ENCODE results near the gene STK38L.

STK38L gene

DNA sequence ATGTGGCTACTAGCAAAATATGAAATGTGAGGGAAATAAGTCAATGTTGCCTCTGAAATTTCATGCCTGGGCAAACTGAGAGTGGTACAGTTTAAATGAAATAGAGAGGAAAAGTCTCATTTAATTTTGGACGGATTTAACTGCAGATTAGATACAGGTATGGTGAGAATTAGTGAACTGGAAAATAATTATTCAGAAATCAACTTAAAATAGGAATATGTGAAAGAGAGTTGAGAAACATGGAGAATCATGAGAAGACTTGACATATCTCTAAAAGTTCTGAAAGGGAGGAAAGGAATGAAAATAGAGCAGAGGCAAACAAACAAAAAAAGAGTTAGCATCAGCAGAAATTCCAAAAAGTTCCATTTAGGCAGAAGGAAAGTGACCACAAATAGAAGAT is 55.0 kb downstream of the STK38L start:
- H3K23ac ChIP-seq (ENCODE audit: low read length): no peak overlapping the region
- no peak overlapping the region for H4K5ac ChIP-seq (ENCODE audit: low read length)
- H2AK5ac ChIP-seq (ENCODE audit: low read length): no peak overlapping the region
- H3K4me3 ChIP-seq (ENCODE audit: low read length): no peak overlapping the region
- DNase-seq: no peak
- H3K9ac ChIP-seq (ENCODE audit: low read length): no peak overlapping the region
- WGBS (ENCODE audit: extremely low coverage, insufficient coverage, low lambda C conversion rate): no CpG with 5 or more reads among the region's 1 CpG
- H3K79me2 ChIP-seq (ENCODE audit: control insufficient read depth, insufficient read depth, low read length): no peaks in the 10 kb centered on the region
- H3K4me2 ChIP-seq (ENCODE audit: low read length): no peak overlapping the region
- no peak overlapping the region for H2BK5ac ChIP-seq (ENCODE audit: low read length)
- no peak overlapping the region for H2BK15ac ChIP-seq (replicated peaks; ENCODE audit: low read depth)
- no peaks in the 10 kb centered on the region for H3K36me3 ChIP-seq (ENCODE audit: control insufficient read depth, insufficient read depth, low read length)
- no peak overlapping the region for H4K8ac ChIP-seq (ENCODE audit: low read depth, low read length)
- no peak overlapping the region for H3K56ac ChIP-seq (ENCODE audit: low read length)
- no peaks in the 10 kb centered on the region for H3K4me1 ChIP-seq (ENCODE audit: control insufficient read depth, low read depth, low read length)
- H3K27me3 ChIP-seq (ENCODE audit: insufficient read depth, low read length, poor library complexity): no peaks in the 10 kb centered on the region
- H3K4ac ChIP-seq (ENCODE audit: low read depth, low read length): no peak overlapping the region
- no peak overlapping the region for H3K18ac ChIP-seq (ENCODE audit: low read length)
- peaks cover 1% of the 10 kb centered on the region for H3K79me1 ChIP-seq (ENCODE audit: low read length)
- no peak overlapping the region for H2BK120ac ChIP-seq (ENCODE audit: low read depth, low read length)
- H3K27ac ChIP-seq (ENCODE audit: low read depth, low read length): no peak overlapping the region

DNA sequence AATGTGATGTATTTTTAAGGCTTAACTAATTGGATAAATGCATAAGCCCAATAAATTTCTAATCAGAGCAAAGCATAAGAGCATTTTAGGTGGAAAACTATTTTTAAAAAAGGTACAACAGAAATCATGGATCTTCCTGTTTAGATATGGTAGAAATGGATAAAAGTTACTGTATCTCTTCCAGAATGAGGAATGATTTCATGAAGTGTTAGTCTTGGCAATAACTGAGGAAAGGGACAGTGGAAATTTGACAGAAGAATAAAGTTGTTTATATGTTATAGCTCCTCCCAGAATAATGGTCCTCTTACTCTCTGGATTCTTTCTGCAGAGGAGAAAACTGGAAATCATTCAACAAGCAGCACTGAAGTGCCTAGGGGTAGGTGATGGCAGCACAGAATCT is 56.1 kb downstream of the STK38L start:
- no peak for DNase-seq
- no peak overlapping the region for H3K4ac ChIP-seq (ENCODE audit: low read depth, low read length)
- H3K9ac ChIP-seq (ENCODE audit: low read length): no peak overlapping the region
- no peak overlapping the region for H3K23ac ChIP-seq (ENCODE audit: low read length)
- no peaks in the 10 kb centered on the region for H3K4me1 ChIP-seq (ENCODE audit: control insufficient read depth, low read depth, low read length)
- H4K8ac ChIP-seq (ENCODE audit: low read depth, low read length): no peak overlapping the region
- H3K4me3 ChIP-seq (ENCODE audit: low read length): no peak overlapping the region
- no peak overlapping the region for H3K18ac ChIP-seq (ENCODE audit: low read length)
- no peak overlapping the region for H3K27ac ChIP-seq (ENCODE audit: low read depth, low read length)
- no peaks in the 10 kb centered on the region for H3K36me3 ChIP-seq (ENCODE audit: control insufficient read depth, insufficient read depth, low read length)
- H3K4me2 ChIP-seq (ENCODE audit: low read length): no peak overlapping the region
- H4K5ac ChIP-seq (ENCODE audit: low read length): no peak overlapping the region
- H3K79me1 ChIP-seq (ENCODE audit: low read length): peaks cover 1% of the 10 kb centered on the region
- no peak overlapping the region for H2BK120ac ChIP-seq (ENCODE audit: low read depth, low read length)
- no peak overlapping the region for H2AK5ac ChIP-seq (ENCODE audit: low read length)
- no peaks in the 10 kb centered on the region for H3K27me3 ChIP-seq (ENCODE audit: insufficient read depth, low read length, poor library complexity)
- no peak overlapping the region for H2BK5ac ChIP-seq (ENCODE audit: low read length)
- H3K79me2 ChIP-seq (ENCODE audit: control insufficient read depth, insufficient read depth, low read length): no peaks in the 10 kb centered on the region
- H3K56ac ChIP-seq (ENCODE audit: low read length): no peak overlapping the region
- no peak overlapping the region for H2BK15ac ChIP-seq (replicated peaks; ENCODE audit: low read depth)

DNA sequence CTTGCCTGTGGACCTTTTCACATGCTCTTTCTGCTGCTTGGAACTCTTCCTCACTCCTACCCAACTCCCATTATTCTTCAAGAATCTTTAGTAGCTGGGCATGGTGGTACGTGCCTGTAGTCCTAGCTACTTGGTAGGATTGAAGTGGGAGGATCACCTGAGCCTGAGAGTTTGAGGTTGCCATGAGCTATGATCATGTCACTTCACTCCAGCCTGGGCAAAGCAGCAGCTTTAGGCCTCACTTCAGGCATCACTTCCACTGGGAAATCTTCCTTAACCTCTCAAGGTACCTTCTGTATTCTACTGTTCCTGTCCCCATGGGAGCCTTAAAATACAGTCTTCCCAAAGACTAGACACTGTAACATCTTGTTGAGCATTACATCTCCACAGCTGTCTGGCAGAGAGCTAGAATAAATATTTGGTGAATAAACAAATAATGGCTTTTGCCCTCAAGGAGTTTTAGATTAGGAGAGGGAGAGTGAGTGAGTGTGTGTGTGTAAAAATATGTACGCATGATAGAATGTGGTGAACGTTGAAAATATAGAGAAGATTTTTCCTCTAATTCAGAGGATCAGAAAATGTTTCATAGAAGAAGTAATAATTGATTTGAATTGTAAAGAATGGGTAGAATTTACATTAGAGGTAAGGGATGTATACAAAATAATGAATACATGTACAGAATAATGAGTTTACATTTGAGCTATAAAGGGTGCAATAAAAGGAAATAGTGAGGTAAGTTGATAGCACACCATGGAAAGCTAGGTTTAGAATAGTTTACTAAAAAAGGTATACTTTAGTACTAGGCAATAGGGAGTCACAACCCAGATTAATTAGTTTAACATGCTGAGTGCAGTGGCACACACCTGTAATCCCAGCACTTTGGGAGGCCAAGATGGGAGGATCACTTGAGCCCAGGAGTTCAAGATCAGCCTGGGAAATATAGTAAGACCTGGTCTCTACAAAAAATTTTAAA is 59.3 kb downstream of the STK38L start:
- H2BK15ac ChIP-seq (replicated peaks; ENCODE audit: low read depth): no peak overlapping the region
- no peaks in the 10 kb centered on the region for H3K79me1 ChIP-seq (ENCODE audit: low read length)
- H3K36me3 ChIP-seq (ENCODE audit: control insufficient read depth, insufficient read depth, low read length): no peaks in the 10 kb centered on the region
- H3K4me3 ChIP-seq (ENCODE audit: low read length): no peak overlapping the region
- WGBS (ENCODE audit: extremely low coverage, insufficient coverage, low lambda C conversion rate): 100% methylated on average over 2 of the region's 3 CpGs
- H3K56ac ChIP-seq (ENCODE audit: low read length): no peak overlapping the region
- H3K79me2 ChIP-seq (ENCODE audit: control insufficient read depth, insufficient read depth, low read length): no peaks in the 10 kb centered on the region
- no peak overlapping the region for H2AK5ac ChIP-seq (ENCODE audit: low read length)
- no peak overlapping the region for H3K27ac ChIP-seq (ENCODE audit: low read depth, low read length)
- H2BK5ac ChIP-seq (ENCODE audit: low read length): no peak overlapping the region
- H3K23ac ChIP-seq (ENCODE audit: low read length): no peak overlapping the region
- H3K4me2 ChIP-seq (ENCODE audit: low read length): no peak overlapping the region
- H2BK120ac ChIP-seq (ENCODE audit: low read depth, low read length): no peak overlapping the region
- H3K9ac ChIP-seq (ENCODE audit: low read length): no peak overlapping the region
- DNase-seq: no peak
- H4K5ac ChIP-seq (ENCODE audit: low read length): no peak overlapping the region
- H4K8ac ChIP-seq (ENCODE audit: low read depth, low read length): no peak overlapping the region
- H3K18ac ChIP-seq (ENCODE audit: low read length): no peak overlapping the region
- no peaks in the 10 kb centered on the region for H3K4me1 ChIP-seq (ENCODE audit: control insufficient read depth, low read depth, low read length)
- no peak overlapping the region for H3K4ac ChIP-seq (ENCODE audit: low read depth, low read length)
- H3K27me3 ChIP-seq (ENCODE audit: insufficient read depth, low read length, poor library complexity): no peaks in the 10 kb centered on the region

DNA sequence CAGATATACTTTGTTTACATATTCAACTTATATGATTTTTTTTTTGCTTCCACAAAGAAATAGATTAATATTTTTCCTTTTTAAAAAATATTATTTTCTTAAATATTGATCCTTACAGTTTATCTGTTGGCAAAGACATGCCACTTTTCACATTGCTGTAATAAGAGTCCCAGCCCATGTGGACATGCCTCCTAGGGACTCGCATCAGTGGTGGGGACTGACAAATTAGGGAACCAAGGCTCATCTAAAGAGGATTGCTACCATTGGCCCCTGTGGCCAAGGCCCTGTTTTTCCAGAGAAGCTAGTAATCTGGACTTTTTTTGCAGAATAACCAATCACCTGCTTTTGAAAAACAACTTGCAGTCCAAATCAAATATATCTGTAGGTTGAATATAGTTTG is 60.8 kb downstream of the STK38L start:
- no peak overlapping the region for H2BK5ac ChIP-seq (ENCODE audit: low read length)
- no peaks in the 10 kb centered on the region for H3K79me1 ChIP-seq (ENCODE audit: low read length)
- no peak overlapping the region for H3K9ac ChIP-seq (ENCODE audit: low read length)
- H3K36me3 ChIP-seq (ENCODE audit: control insufficient read depth, insufficient read depth, low read length): no peaks in the 10 kb centered on the region
- no peak overlapping the region for H3K18ac ChIP-seq (ENCODE audit: low read length)
- H3K4me2 ChIP-seq (ENCODE audit: low read length): no peak overlapping the region
- H3K4me1 ChIP-seq (ENCODE audit: control insufficient read depth, low read depth, low read length): no peaks in the 10 kb centered on the region
- no peak overlapping the region for H3K4ac ChIP-seq (ENCODE audit: low read depth, low read length)
- H2BK120ac ChIP-seq (ENCODE audit: low read depth, low read length): no peak overlapping the region
- no peaks in the 10 kb centered on the region for H3K27me3 ChIP-seq (ENCODE audit: insufficient read depth, low read length, poor library complexity)
- no peak overlapping the region for H3K27ac ChIP-seq (ENCODE audit: low read depth, low read length)
- no peak overlapping the region for H4K8ac ChIP-seq (ENCODE audit: low read depth, low read length)
- H4K5ac ChIP-seq (ENCODE audit: low read length): no peak overlapping the region
- no peak overlapping the region for H3K23ac ChIP-seq (ENCODE audit: low read length)
- no CpG with 5 or more reads among the region's 1 CpG for whole genome bisulfite sequencing (ENCODE audit: extremely low coverage, insufficient coverage, low lambda C conversion rate)
- H3K4me3 ChIP-seq (ENCODE audit: low read length): no peak overlapping the region
- H3K56ac ChIP-seq (ENCODE audit: low read length): no peak overlapping the region
- H3K79me2 ChIP-seq (ENCODE audit: control insufficient read depth, insufficient read depth, low read length): no peaks in the 10 kb centered on the region
- no peak overlapping the region for H2AK5ac ChIP-seq (ENCODE audit: low read length)
- DNase-seq: no peak
- H2BK15ac ChIP-seq (replicated peaks; ENCODE audit: low read depth): no peak overlapping the region

DNA sequence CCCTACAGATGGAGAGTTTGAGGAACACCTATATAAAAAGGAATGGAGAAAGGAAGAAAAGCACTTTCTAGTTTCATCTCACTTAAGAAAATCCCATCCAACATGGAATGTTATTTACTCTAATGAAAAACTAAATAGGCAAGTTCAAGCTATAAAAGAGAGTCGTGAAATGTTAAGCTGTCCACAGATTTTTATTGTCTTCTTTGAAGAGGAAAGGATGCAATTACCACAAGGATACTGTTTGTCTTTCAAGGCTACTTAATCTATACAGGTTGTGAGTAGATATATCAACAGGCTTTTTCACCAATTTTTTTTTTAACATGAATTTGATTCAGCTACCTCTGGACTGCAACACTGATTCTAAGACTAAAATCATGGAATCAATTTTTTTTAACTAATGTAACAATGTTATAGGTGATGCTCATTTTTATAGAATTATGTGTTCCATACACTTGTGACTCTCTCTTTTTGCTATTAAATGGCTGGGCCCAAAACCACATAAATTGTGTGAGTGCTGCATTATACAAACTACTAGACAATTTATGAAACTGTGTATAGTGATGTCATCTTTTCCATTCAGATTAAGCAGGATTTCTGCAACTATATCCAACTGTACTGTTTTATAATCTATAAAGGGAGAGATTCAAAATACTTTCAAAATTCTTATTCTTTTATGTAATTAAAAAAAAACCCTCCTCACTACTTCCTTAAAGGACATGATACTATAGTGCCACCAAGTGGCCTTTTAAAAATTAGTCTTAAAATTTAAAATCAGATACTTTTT is 61.8 kb downstream of the STK38L start:
- Histone ChIP-seq H2BK5ac (ENCODE audit: low read length) (no peak overlapping the region), H3K4me1 (ENCODE audit: control insufficient read depth, low read depth, low read length) (no peaks in the 10 kb centered on the region), H3K4me3 (ENCODE audit: low read length) (no peak overlapping the region), H3K27me3 (ENCODE audit: insufficient read depth, low read length, poor library complexity) (no peaks in the 10 kb centered on the region), H2BK15ac (replicated peaks; ENCODE audit: low read depth) (no peak overlapping the region), H2BK120ac (ENCODE audit: low read depth, low read length) (no peak overlapping the region), H3K56ac (ENCODE audit: low read length) (no peak overlapping the region), H3K18ac (ENCODE audit: low read length) (no peak overlapping the region), H2AK5ac (ENCODE audit: low read length) (no peak overlapping the region), H3K36me3 (ENCODE audit: control insufficient read depth, insufficient read depth, low read length) (no peaks in the 10 kb centered on the region), H3K79me2 (ENCODE audit: control insufficient read depth, insufficient read depth, low read length) (no peaks in the 10 kb centered on the region), H3K27ac (ENCODE audit: low read depth, low read length) (no peak overlapping the region), H3K4me2 (ENCODE audit: low read length) (no peak overlapping the region), H3K9ac (ENCODE audit: low read length) (no peak overlapping the region), H3K79me1 (ENCODE audit: low read length) (no peaks in the 10 kb centered on the region), H3K23ac (ENCODE audit: low read length) (no peak overlapping the region), H4K8ac (ENCODE audit: low read depth, low read length) (no peak overlapping the region), H4K5ac (ENCODE audit: low read length) (no peak overlapping the region), H3K4ac (ENCODE audit: low read depth, low read length) (no peak overlapping the region)
- DNase-seq: peak; percentile 27
- no CpG with 5 or more reads among the region's 1 CpG for WGBS (ENCODE audit: extremely low coverage, insufficient coverage, low lambda C conversion rate)
